ENCODE measurements around the gene SPATA31C1.

Gene SPATA31C1

GRCh38 chr9:87964826-87965225 lies 47.1 kb downstream of the SPATA31C1 start:
- DNase-seq (ENCODE audit: low spot score): no peak
- Histone ChIP-seq H3K4me3 (no peak overlapping the region), H3K27ac (no peak overlapping the region)
- TF ChIP-seq CTCF (IDR thresholded peaks at IDR 0.05): no peak

- TF ChIP-seq CTCF (IDR thresholded peaks at IDR 0.05): no peak
- no peak overlapping the region for H3K27ac ChIP-seq
- DNase-seq (ENCODE audit: low spot score): no peak
- H3K4me3 ChIP-seq: no peak overlapping the region
Observed at GRCh38 chr9:87968155-87968554, 50.4 kb downstream of the SPATA31C1 start.

- Histone ChIP-seq H3K4me3 (no peak overlapping the region), H3K27ac (no peak overlapping the region)
- no peak for DNase-seq (ENCODE audit: low spot score)
- no peak for TF ChIP-seq CTCF (IDR thresholded peaks at IDR 0.05)
Observed at GRCh38 chr9:87970602-87971001, 52.8 kb downstream of the SPATA31C1 start.

- no peak overlapping the region for H3K4me3 ChIP-seq
- no peak overlapping the region for H3K27ac ChIP-seq
- no peak for DNase-seq (ENCODE audit: low spot score)
- no peak for TF ChIP-seq CTCF (IDR thresholded peaks at IDR 0.05)
Observed at GRCh38 chr9:87973122-87973521, 55.4 kb downstream of the SPATA31C1 start.

Data from coronary artery (tissue), 2 donors.